Measurements from ENCODE around the gene TSACC. TPM values are rescaled to one million over a fixed set of nuclear protein-coding genes. Genes with fewer than 3 reads are reported as not detected.

Gene TSACC
- total and polyA plus RNA-seq, 2 donors (not counting 1 experiment from before 2014, with no cell fraction given), result 0.69 to 1.2 TPM

GRCh38 chr1:156386949-156387869 is 48.9 kb downstream of the TSACC start:
- WGBS (ENCODE audit: insufficient coverage), result 95% methylated on average over 6 of the region's 8 CpGs
- Mint-ChIP-seq H3K27ac (no peak overlapping the region), H3K27me3 (peaks cover 24% of the 10 kb centered on the region), H3K9me3 (ENCODE audit: insufficient read depth) (no peaks in the 10 kb centered on the region), H3K4me3 (no peak overlapping the region), H3K4me1 (peaks cover 8% of the 10 kb centered on the region)
- Histone ChIP-seq H3K79me2 (ENCODE audit: control insufficient read depth, insufficient read depth, low read length) (no peaks in the 10 kb centered on the region), H3K4me2 (replicated peaks; ENCODE audit: low read depth, low read length, poor library complexity, severe bottlenecking) (no peak overlapping the region), H3K27me3 (replicated peaks in 1 of 4; ENCODE audit: control extremely low read depth in 1 of 4, control insufficient read depth in 3 of 4, insufficient read depth in 4 of 4, low read length in 3 of 4) (peaks cover 0 to 53% (median 15%) of the 10 kb centered on the region in 4 experiments), H4K20me1 (ENCODE audit: control insufficient read depth, insufficient read depth, low read length, poor library complexity, severe bottlenecking) (no peaks in the 10 kb centered on the region), H3K9me3 (ENCODE audit: control extremely low read depth in 1 of 3, control insufficient read depth in 2 of 3, insufficient read depth in 1 of 3, low read length in 2 of 3) (peaks cover 0 to 3% (median 0%) of the 10 kb centered on the region in 3 donors), H3K9ac (ENCODE audit: low read length) (no peak overlapping the region), H3K27ac (ENCODE audit: low read length in 2 of 2) (no peak overlapping the region), H3K36me3 (replicated peaks in 1 of 2; ENCODE audit: control extremely low read depth in 1 of 2, control insufficient read depth in 1 of 2, extremely low read depth in 1 of 2, insufficient read depth in 2 of 2, low read length in 1 of 2) (no peaks in the 10 kb centered on the region), H3K4me1 (ENCODE audit: control insufficient read depth in 2 of 2, insufficient read depth in 2 of 2, low read length in 2 of 2) (peaks cover 4 to 19% of the 10 kb centered on the region in 2 donors), H2AFZ (ENCODE audit: insufficient read depth, low read depth, low read length, poor library complexity, severe bottlenecking) (no peak overlapping the region), H3K4me3 (ENCODE audit: control extremely low read depth in 1 of 5, extremely low read depth in 1 of 5, insufficient read depth in 1 of 5, low read depth in 2 of 5, low read length in 4 of 5) (no peak overlapping the region)
- DNase-seq (no peak), ATAC-seq (ENCODE audit: low read depth) (no peak)
- intact Hi-C loops (cut with micrococcal nuclease), result no loop called here
- POLR2A ChIA-PET, result no interaction called here
- TF ChIP-seq CTCF (IDR thresholded peaks at IDR 0.05) (no peak), EZH2 (IDR thresholded peaks at IDR 0.05; ENCODE audit: borderline replicate concordance, insufficient read depth, low read depth, low read length, poor library complexity, severe bottlenecking) (no peak)
- CTCF ChIA-PET, result interaction anchor here (0.9 to 12.5 kb wide), 24 partner anchors 8 to 240 kb away, joined by 3 to 445 read pairs (median 14); no protein-coding TSS in a partner anchor

GRCh38 chr1:156387870-156388173 is 49.5 kb downstream of the TSACC start:
- Mint-ChIP-seq H3K9me3 (ENCODE audit: insufficient read depth) (no peaks in the 10 kb centered on the region), H3K27me3 (peaks cover 24% of the 10 kb centered on the region), H3K27ac (no peak overlapping the region), H3K4me1 (peaks cover 8% of the 10 kb centered on the region), H3K4me3 (no peak overlapping the region)
- Histone ChIP-seq H3K79me2 (ENCODE audit: control insufficient read depth, insufficient read depth, low read length) (no peaks in the 10 kb centered on the region), H3K27me3 (replicated peaks in 1 of 4; ENCODE audit: control extremely low read depth in 1 of 4, control insufficient read depth in 3 of 4, insufficient read depth in 4 of 4, low read length in 3 of 4) (peaks cover 0 to 53% (median 15%) of the 10 kb centered on the region in 4 experiments), H3K9me3 (ENCODE audit: control extremely low read depth in 1 of 3, control insufficient read depth in 2 of 3, insufficient read depth in 1 of 3, low read length in 2 of 3) (peaks cover 0 to 3% (median 0%) of the 10 kb centered on the region in 3 donors), H2AFZ (ENCODE audit: insufficient read depth, low read depth, low read length, poor library complexity, severe bottlenecking) (no peak overlapping the region), H3K4me3 (ENCODE audit: control extremely low read depth in 1 of 5, extremely low read depth in 1 of 5, insufficient read depth in 1 of 5, low read depth in 2 of 5, low read length in 4 of 5) (no peak overlapping the region), H4K20me1 (ENCODE audit: control insufficient read depth, insufficient read depth, low read length, poor library complexity, severe bottlenecking) (no peaks in the 10 kb centered on the region), H3K36me3 (replicated peaks in 1 of 2; ENCODE audit: control extremely low read depth in 1 of 2, control insufficient read depth in 1 of 2, extremely low read depth in 1 of 2, insufficient read depth in 2 of 2, low read length in 1 of 2) (no peaks in the 10 kb centered on the region), H3K4me2 (replicated peaks; ENCODE audit: low read depth, low read length, poor library complexity, severe bottlenecking) (peak overlapping the region; percentile 40), H3K27ac (ENCODE audit: low read length in 2 of 2) (no peak overlapping the region), H3K4me1 (ENCODE audit: control insufficient read depth in 2 of 2, insufficient read depth in 2 of 2, low read length in 2 of 2) (peaks cover 4 to 19% of the 10 kb centered on the region in 2 donors), H3K9ac (ENCODE audit: low read length) (no peak overlapping the region)
- 22% methylated on average over 15 of the region's 15 CpGs for WGBS (ENCODE audit: insufficient coverage)
- ChIA-PET POLR2A (no interaction called here), CTCF (interaction anchor here (0.9 to 12.5 kb wide), 9 partner anchors 9 to 223 kb away, joined by 3 to 445 read pairs (median 21); no protein-coding TSS in a partner anchor)
- intact Hi-C loops (cut with micrococcal nuclease), result no loop called here
- ATAC-seq (ENCODE audit: low read depth) (no peak), DNase-seq (no peak)
- no peak for TF ChIP-seq CTCF (IDR thresholded peaks at IDR 0.05)
- TF ChIP-seq EZH2 (IDR thresholded peaks at IDR 0.05; ENCODE audit: borderline replicate concordance, insufficient read depth, low read depth, low read length, poor library complexity, severe bottlenecking), result peak; percentile 52

Measured in B cell (primary cell).